GM12878 (cell line): ENCODE measurements around the gene CTNNA3.

Experiments
- ASH2L ChIP-seq: fragments of 300-600, 200-600 bp; sonication (generic); IDR thresholded peaks from 2 replicates; pipeline ENCODE4 v1.6.1; 2017; ENCODE audit warnings: low read depth, mild to moderate bottlenecking, borderline replicate concordance
- ATF3 ChIP-seq: IDR thresholded peaks from 2 replicates; pipeline ENCODE4 v1.6.1; 2011; ENCODE audit warnings: low read depth, mild to moderate bottlenecking, low read length, moderate library complexity, borderline replicate concordance; ENCODE audit errors: extremely low read depth
- CEBPB ChIP-seq, 2 experiments: fragments of 150-350 bp in 1 of 2; IDR thresholded peaks; 2 replicates each; pipeline ENCODE4 v1.6.1; 2012 to 2014; ENCODE audit warnings: low read depth in 2 of 2, low read length in 2 of 2, borderline replicate concordance in 1 of 2, inconsistent platforms in 1 of 2
- CHD1 ChIP-seq: IDR thresholded peaks from 2 replicates; pipeline ENCODE4 v1.6.1; 2012; ENCODE audit warnings: low read depth, low read length, improper control_type of control experiment
- JUNB ChIP-seq: IDR thresholded peaks from 2 replicates; pipeline ENCODE4 v1.6.1; 2016; ENCODE audit warnings: antibody characterized with exemption, mild to moderate bottlenecking
- POLR2AphosphoS5 ChIP-seq: IDR thresholded peaks from 2 replicates; pipeline ENCODE4 v1.6.1; 2011; ENCODE audit warnings: mild to moderate bottlenecking, low read length, inconsistent platforms
- TCF12 ChIP-seq: IDR thresholded peaks from 2 replicates; pipeline ENCODE4 v1.6.1; 2011; ENCODE audit warnings: low read depth, mild to moderate bottlenecking, low read length
- USF1 ChIP-seq: IDR thresholded peaks from 2 replicates; pipeline ENCODE4 v1.6.1; 2011; ENCODE audit warnings: borderline replicate concordance, low read depth, mild to moderate bottlenecking, moderate library complexity, mixed read lengths, low read length; ENCODE audit not compliant: insufficient read depth; ENCODE audit errors: extremely low read length
- TF ChIP-seq, protein P1 (sequence below): IDR thresholded peaks from 2 replicates; pipeline ENCODE4 v1.6.1; 2012; ENCODE audit warnings: improper control_type of control experiment, low read depth, low read length; ENCODE audit not compliant: insufficient replicate concordance
- TF ChIP-seq, protein P2 (sequence below), 3 experiments: IDR thresholded peaks in 2 of 3; conservative IDR thresholded peaks in 1 of 3; 2 replicates each; pipeline ENCODE4 v1.5.1; 2011; ENCODE audit warnings: low read depth in 3 of 3, low read length in 3 of 3, mild to moderate bottlenecking in 3 of 3, control low read depth in 2 of 3, moderate library complexity in 2 of 3, inconsistent platforms in 1 of 3, mixed read lengths in 1 of 3; ENCODE audit not compliant: control insufficient read depth in 2 of 3, insufficient read depth in 1 of 3; ENCODE audit errors: extremely low read depth in 1 of 3

- no peak for TF ChIP-seq CEBPB (IDR thresholded peaks at IDR 0.05; ENCODE audit: borderline replicate concordance in 1 of 2, low read depth in 2 of 2, low read length in 2 of 2)
- TF ChIP-seq ASH2L, result no peak
- no peak for TF ChIP-seq JUNB
- TF ChIP-seq POLR2AphosphoS5, result no peak
- no peak for TF ChIP-seq USF1
- TF ChIP-seq, protein P1, sequence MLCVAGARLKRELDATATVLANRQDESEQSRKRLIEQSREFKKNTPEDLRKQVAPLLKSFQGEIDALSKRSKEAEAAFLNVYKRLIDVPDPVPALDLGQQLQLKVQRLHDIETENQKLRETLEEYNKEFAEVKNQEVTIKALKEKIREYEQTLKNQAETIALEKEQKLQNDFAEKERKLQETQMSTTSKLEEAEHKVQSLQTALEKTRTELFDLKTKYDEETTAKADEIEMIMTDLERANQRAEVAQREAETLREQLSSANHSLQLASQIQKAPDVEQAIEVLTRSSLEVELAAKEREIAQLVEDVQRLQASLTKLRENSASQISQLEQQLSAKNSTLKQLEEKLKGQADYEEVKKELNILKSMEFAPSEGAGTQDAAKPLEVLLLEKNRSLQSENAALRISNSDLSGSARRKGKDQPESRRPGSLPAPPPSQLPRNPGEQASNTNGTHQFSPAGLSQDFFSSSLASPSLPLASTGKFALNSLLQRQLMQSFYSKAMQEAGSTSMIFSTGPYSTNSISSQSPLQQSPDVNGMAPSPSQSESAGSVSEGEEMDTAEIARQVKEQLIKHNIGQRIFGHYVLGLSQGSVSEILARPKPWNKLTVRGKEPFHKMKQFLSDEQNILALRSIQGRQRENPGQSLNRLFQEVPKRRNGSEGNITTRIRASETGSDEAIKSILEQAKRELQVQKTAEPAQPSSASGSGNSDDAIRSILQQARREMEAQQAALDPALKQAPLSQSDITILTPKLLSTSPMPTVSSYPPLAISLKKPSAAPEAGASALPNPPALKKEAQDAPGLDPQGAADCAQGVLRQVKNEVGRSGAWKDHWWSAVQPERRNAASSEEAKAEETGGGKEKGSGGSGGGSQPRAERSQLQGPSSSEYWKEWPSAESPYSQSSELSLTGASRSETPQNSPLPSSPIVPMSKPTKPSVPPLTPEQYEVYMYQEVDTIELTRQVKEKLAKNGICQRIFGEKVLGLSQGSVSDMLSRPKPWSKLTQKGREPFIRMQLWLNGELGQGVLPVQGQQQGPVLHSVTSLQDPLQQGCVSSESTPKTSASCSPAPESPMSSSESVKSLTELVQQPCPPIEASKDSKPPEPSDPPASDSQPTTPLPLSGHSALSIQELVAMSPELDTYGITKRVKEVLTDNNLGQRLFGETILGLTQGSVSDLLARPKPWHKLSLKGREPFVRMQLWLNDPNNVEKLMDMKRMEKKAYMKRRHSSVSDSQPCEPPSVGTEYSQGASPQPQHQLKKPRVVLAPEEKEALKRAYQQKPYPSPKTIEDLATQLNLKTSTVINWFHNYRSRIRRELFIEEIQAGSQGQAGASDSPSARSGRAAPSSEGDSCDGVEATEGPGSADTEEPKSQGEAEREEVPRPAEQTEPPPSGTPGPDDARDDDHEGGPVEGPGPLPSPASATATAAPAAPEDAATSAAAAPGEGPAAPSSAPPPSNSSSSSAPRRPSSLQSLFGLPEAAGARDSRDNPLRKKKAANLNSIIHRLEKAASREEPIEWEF, result no peak
- TF ChIP-seq, protein P2, sequence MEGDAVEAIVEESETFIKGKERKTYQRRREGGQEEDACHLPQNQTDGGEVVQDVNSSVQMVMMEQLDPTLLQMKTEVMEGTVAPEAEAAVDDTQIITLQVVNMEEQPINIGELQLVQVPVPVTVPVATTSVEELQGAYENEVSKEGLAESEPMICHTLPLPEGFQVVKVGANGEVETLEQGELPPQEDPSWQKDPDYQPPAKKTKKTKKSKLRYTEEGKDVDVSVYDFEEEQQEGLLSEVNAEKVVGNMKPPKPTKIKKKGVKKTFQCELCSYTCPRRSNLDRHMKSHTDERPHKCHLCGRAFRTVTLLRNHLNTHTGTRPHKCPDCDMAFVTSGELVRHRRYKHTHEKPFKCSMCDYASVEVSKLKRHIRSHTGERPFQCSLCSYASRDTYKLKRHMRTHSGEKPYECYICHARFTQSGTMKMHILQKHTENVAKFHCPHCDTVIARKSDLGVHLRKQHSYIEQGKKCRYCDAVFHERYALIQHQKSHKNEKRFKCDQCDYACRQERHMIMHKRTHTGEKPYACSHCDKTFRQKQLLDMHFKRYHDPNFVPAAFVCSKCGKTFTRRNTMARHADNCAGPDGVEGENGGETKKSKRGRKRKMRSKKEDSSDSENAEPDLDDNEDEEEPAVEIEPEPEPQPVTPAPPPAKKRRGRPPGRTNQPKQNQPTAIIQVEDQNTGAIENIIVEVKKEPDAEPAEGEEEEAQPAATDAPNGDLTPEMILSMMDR (IDR thresholded peaks at IDR 0.05 in 2 of 3, conservative IDR thresholded peaks at IDR 0.05 in 1 of 3; ENCODE audit: control insufficient read depth in 2 of 3, extremely low read depth in 1 of 3, insufficient read depth in 1 of 3, low read depth in 3 of 3, low read length in 3 of 3), result no peak
- TF ChIP-seq TCF12, result no peak
- no peak for TF ChIP-seq CHD1
- no peak for TF ChIP-seq ATF3
Observed at GRCh38 chr10:65931291-65932070, 1764.5 kb downstream of the CTNNA3 start.
